ENCODE results near the gene HSPA12B.
A peak's percentile ranks its signal among the peaks of the same experiment; 100 is the strongest.

Gene HSPA12B

GRCh38 chr20:3724356-3724755, 8.1 kb upstream of the HSPA12B start:
- DNase-seq = no peak
- intact Hi-C loops (cut with DNase I) = no loop called here

GRCh38 chr20:3727401-3728021, 5.0 kb upstream of the HSPA12B start:
- DNase-seq = peak in 8 of 42 donors; percentile 15 to 59 (median 31)

GRCh38 chr20:3728354-3728753, 4.1 kb upstream of the HSPA12B start:
- no peak for DNase-seq
- intact Hi-C loops (cut with DNase I) = no loop called here

More at GRCh38 chr20:3727401-3728021, 5.0 kb upstream of the HSPA12B start:
- intact Hi-C loops (cut with DNase I) = no loop called here

GRCh38 chr20:3728876-3729275, 3.6 kb upstream of the HSPA12B start:
- intact Hi-C loops (cut with DNase I) = no loop called here
- DNase-seq = no peak

GRCh38 chr20:3729378-3729777, 3.1 kb upstream of the HSPA12B start:
- no peak for DNase-seq
- intact Hi-C loops (cut with DNase I) = no loop called here

- no peak for DNase-seq
Measured at GRCh38 chr20:3729811-3730540, 2.5 kb upstream of the HSPA12B start.

GRCh38 chr20:3730803-3731672, 1.4 kb upstream of the HSPA12B start:
- DNase-seq = no peak
- intact Hi-C loops (cut with DNase I) = no loop called here

More at GRCh38 chr20:3729811-3730540, 2.5 kb upstream of the HSPA12B start:
- intact Hi-C loops (cut with DNase I) = no loop called here

- DNase-seq = no peak
- intact Hi-C loops (cut with DNase I) = no loop called here
Measured at GRCh38 chr20:3731944-3732326, 550 bp upstream of the HSPA12B start.

- DNase-seq = no peak
- intact Hi-C loops (cut with DNase I) = no loop called here
Measured at GRCh38 chr20:3733119-3733995, 872 bp downstream of the HSPA12B start.

GRCh38 chr20:3734111-3734843, 1.8 kb downstream of the HSPA12B start:
- intact Hi-C loops (cut with DNase I) = no loop called here
- no peak for DNase-seq

- intact Hi-C loops (cut with DNase I) = no loop called here
- DNase-seq = no peak
Measured at GRCh38 chr20:3735768-3736167, 3.3 kb downstream of the HSPA12B start.

- no peak for DNase-seq
- intact Hi-C loops (cut with DNase I) = no loop called here
Measured at GRCh38 chr20:3738111-3739053, 5.9 kb downstream of the HSPA12B start.

GRCh38 chr20:3739054-3739925, 6.8 kb downstream of the HSPA12B start:
- intact Hi-C loops (cut with DNase I) = no loop called here
- no peak for DNase-seq

- no peak for DNase-seq
- intact Hi-C loops (cut with DNase I) = no loop called here
Measured at GRCh38 chr20:3739926-3740451, 7.5 kb downstream of the HSPA12B start.

- intact Hi-C loops (cut with DNase I) = no loop called here
- no peak for DNase-seq
Measured at GRCh38 chr20:3740615-3741301, 8.3 kb downstream of the HSPA12B start.
